ENCODE results near the gene MEGF11. TPM values are rescaled to one million over a fixed set of nuclear protein-coding genes. Genes with fewer than 3 reads are reported as not detected.
"Not testable (repeated sequence)": the region's sequence is repeated elsewhere in the genome, so short reads cannot be mapped to it uniquely, and the experiment has no call there.

MEGF11 gene
- total RNA-seq, 2 experiments from 2014 or later = not detected

- ChIA-PET POLR2A (no interaction called here), CTCF (no interaction called here)
Observed at GRCh38 chr15:66284271-66284670, 30.7 kb upstream of the MEGF11 start.

- CTCF ChIA-PET = interaction anchor here (1.2 kb wide), 1 partner anchor 44 kb away, joined by 3 read pairs; no protein-coding TSS in a partner anchor
- POLR2A ChIA-PET = no interaction called here
Observed at GRCh38 chr15:66278671-66279070, 25.1 kb upstream of the MEGF11 start.

GRCh38 chr15:66278056-66278455 is 24.5 kb upstream of the MEGF11 start:
- POLR2A ChIA-PET = no interaction called here
- CTCF ChIA-PET = interaction anchor here (0.5 kb wide), 1 partner anchor 9 kb away, joined by 3 read pairs; no protein-coding TSS in a partner anchor

GRCh38 chr15:66276546-66276945 is 23.0 kb upstream of the MEGF11 start:
- CTCF ChIA-PET = interaction anchor here (0.6 kb wide), 1 partner anchor 11 kb away, joined by 3 read pairs; no protein-coding TSS in a partner anchor

GRCh38 chr15:66275352-66275751 is 21.8 kb upstream of the MEGF11 start:
- ChIA-PET POLR2A (no interaction called here), CTCF (no interaction called here)

More at GRCh38 chr15:66276546-66276945, 23.0 kb upstream of the MEGF11 start:
- POLR2A ChIA-PET = no interaction called here

- CTCF ChIA-PET = interaction anchor here (0.5 kb wide), 1 partner anchor 669 kb away, joined by 3 read pairs; no protein-coding TSS in a partner anchor
- POLR2A ChIA-PET = no interaction called here
Observed at GRCh38 chr15:66270932-66271331, 17.4 kb upstream of the MEGF11 start.

GRCh38 chr15:66269326-66270090 is 16.0 kb upstream of the MEGF11 start:
- ChIA-PET CTCF (interaction anchor here (0.8 kb wide), 1 partner anchor 1893 kb away, joined by 3 read pairs; no protein-coding TSS in a partner anchor), POLR2A (no interaction called here)

GRCh38 chr15:66264859-66265513 is 11.4 kb upstream of the MEGF11 start:
- POLR2A ChIA-PET = no interaction called here
- CTCF ChIA-PET = interaction anchor here (1.0 kb wide), 1 partner anchor 23 kb away, joined by 3 read pairs; no protein-coding TSS in a partner anchor

GRCh38 chr15:66262837-66263236 is 9.3 kb upstream of the MEGF11 start:
- CTCF ChIA-PET, POLR2A ChIA-PET: not testable (repeated sequence)

GRCh38 chr15:66261056-66261455 is 7.5 kb upstream of the MEGF11 start:
- CTCF ChIA-PET = interaction anchor here (1.1 kb wide), 1 partner anchor 622 kb away, joined by 3 read pairs; no protein-coding TSS in a partner anchor
- POLR2A ChIA-PET = no interaction called here

- CTCF ChIA-PET = interaction anchor here (0.7 kb wide), 1 partner anchor 1471 kb away, joined by 5 read pairs; no protein-coding TSS in a partner anchor
- POLR2A ChIA-PET = no interaction called here
Observed at GRCh38 chr15:66256692-66257091, 3.1 kb upstream of the MEGF11 start.

GRCh38 chr15:66254951-66255676 is 1.6 kb upstream of the MEGF11 start:
- POLR2A ChIA-PET = no interaction called here
- CTCF ChIA-PET = no interaction called here

GRCh38 chr15:66254089-66254950 is 770 bp upstream of the MEGF11 start:
- CTCF ChIA-PET = no interaction called here
- POLR2A ChIA-PET = no interaction called here

- CTCF ChIA-PET = interaction anchor here (1.0 kb wide), 1 partner anchor 36 kb away, joined by 3 read pairs; no protein-coding TSS in a partner anchor
- POLR2A ChIA-PET = no interaction called here
Observed at GRCh38 chr15:66252685-66253417, 699 bp downstream of the MEGF11 start.

- CTCF ChIA-PET = interaction anchor here (1.0 kb wide), 1 partner anchor 37 kb away, joined by 3 read pairs; no protein-coding TSS in a partner anchor
Observed at GRCh38 chr15:66251790-66252684, 1.5 kb downstream of the MEGF11 start.

GRCh38 chr15:66251065-66251789 is 2.3 kb downstream of the MEGF11 start:
- ChIA-PET CTCF (no interaction called here), POLR2A (no interaction called here)

More at GRCh38 chr15:66251790-66252684, 1.5 kb downstream of the MEGF11 start:
- POLR2A ChIA-PET = no interaction called here

- ChIA-PET POLR2A (no interaction called here), CTCF (no interaction called here)
Observed at GRCh38 chr15:66249605-66250174, 3.9 kb downstream of the MEGF11 start.
